Body of pancreas (tissue), 4 donors: Measurements from ENCODE around the gene B4GALT2. TPM values are rescaled to one million over a fixed set of nuclear protein-coding genes. Genes with fewer than 3 reads are reported as not detected.

Source experiments
- ATAC-seq: fragments of 150-250 bp; one replicate; pipeline ENCODE4 v1.9.1; 2016
- DNase-seq, 4 donors: peaks; one replicate each; pipeline ENCODE4 v3.0.0-alpha.2; 2019
- H3K27ac ChIP-seq, 4 donors: fragments of 200-600 bp; sonication (generic); 1 replicate in 3 of 4; 2 replicates in 1 of 4; pipeline versions ENCODE4 v1.5.1 to v1.6.1; 2016 to 2019; ENCODE audit warnings: mild to moderate bottlenecking in 1 of 4, mixed read lengths in 1 of 4, moderate library complexity in 1 of 4
- H3K27me3 ChIP-seq, 2 donors: fragments of 200-600 bp; sonication (generic); one replicate each; pipeline ENCODE4 v1.6.0; 2016; ENCODE audit warnings: mild to moderate bottlenecking in 1 of 2
- H3K36me3 ChIP-seq, 2 donors: fragments of 200-600 bp; sonication (generic); replicated peaks in 1 of 2; 2 replicates each; pipeline ENCODE4 v1.5.1; 2016; ENCODE audit warnings: low read depth in 2 of 2; ENCODE audit not compliant: insufficient read depth in 1 of 2
- H3K4me1 ChIP-seq: fragments of 200-600 bp; sonication (generic); one replicate; pipeline ENCODE4 v1.6.0; 2016
- H3K4me3 ChIP-seq, 2 donors: fragments of 200-600 bp; sonication (generic); 1 replicate in 1 of 2; 2 replicates in 1 of 2; pipeline ENCODE4 v1.5.1; 2016 to 2019
- H3K9me3 ChIP-seq, 3 donors: fragments of 200-600 bp; sonication (generic); 1 replicate in 2 of 3; 2 replicates in 1 of 3; pipeline ENCODE4 v1.5.1; 2016
- CTCF ChIP-seq, 7 experiments: fragments of 450-650 bp in 4 of 7; fragments of 200-600 bp in 3 of 7; sonication (generic) in 3 of 7; IDR thresholded peaks; one replicate each; pipeline ENCODE4 v1.5.1; 2016 to 2019; ENCODE audit warnings: antibody characterized with exemption in 7 of 7
- POLR2A ChIP-seq, 3 donors: fragments of 450-650 bp; IDR thresholded peaks; one replicate each; pipeline ENCODE4 v1.6.1; 2016; ENCODE audit warnings: antibody characterized with exemption in 3 of 3, mild to moderate bottlenecking in 2 of 3
- WGBS, 2 donors: methylation state at CpG; one replicate each; pipeline ENCODE4 v1.1.5; 2017; 5-methylcytosine and 5-hydroxymethylcytosine counted together
- intact Hi-C: fragments of 100-400 bp; cut with DNase I; formaldehyde crosslinking; loops from one replicate; pipeline ENCODE4 v1.15.1; 2023
- total RNA-seq, 2 donors: library from RNA; depleted of rRNA; stranded (reverse); fragments of >200 nt; gene quantifications; one replicate each; pipeline ENCODE4 v1.1.0, GENCODE V29; 2016

The B4GALT2 gene
- total RNA-seq, 2 donors from 2014 or later: 18.2 to 29.3 TPM

- H3K27me3 ChIP-seq: no peaks in the 10 kb centered on the region
- intact Hi-C loops: no loop called here
- H3K4me1 ChIP-seq: peaks cover 19% of the 10 kb centered on the region
- no peak overlapping the region for H3K4me3 ChIP-seq
- no peak for DNase-seq
- no peaks in the 10 kb centered on the region for H3K36me3 ChIP-seq
- no peaks in the 10 kb centered on the region for H3K9me3 ChIP-seq
- no peak overlapping the region for H3K27ac ChIP-seq
- 78 to 80% methylated on average over 10 to 15 of the region's 15 CpGs for WGBS, 2 donors
- no peak for TF ChIP-seq POLR2A (IDR thresholded peaks at IDR 0.05)
- no peak for TF ChIP-seq CTCF (IDR thresholded peaks at IDR 0.05)
- no peak for ATAC-seq
Measured at GRCh38 chr1:43994794-43995790, 16.1 kb downstream of the B4GALT2 start.

DNA sequence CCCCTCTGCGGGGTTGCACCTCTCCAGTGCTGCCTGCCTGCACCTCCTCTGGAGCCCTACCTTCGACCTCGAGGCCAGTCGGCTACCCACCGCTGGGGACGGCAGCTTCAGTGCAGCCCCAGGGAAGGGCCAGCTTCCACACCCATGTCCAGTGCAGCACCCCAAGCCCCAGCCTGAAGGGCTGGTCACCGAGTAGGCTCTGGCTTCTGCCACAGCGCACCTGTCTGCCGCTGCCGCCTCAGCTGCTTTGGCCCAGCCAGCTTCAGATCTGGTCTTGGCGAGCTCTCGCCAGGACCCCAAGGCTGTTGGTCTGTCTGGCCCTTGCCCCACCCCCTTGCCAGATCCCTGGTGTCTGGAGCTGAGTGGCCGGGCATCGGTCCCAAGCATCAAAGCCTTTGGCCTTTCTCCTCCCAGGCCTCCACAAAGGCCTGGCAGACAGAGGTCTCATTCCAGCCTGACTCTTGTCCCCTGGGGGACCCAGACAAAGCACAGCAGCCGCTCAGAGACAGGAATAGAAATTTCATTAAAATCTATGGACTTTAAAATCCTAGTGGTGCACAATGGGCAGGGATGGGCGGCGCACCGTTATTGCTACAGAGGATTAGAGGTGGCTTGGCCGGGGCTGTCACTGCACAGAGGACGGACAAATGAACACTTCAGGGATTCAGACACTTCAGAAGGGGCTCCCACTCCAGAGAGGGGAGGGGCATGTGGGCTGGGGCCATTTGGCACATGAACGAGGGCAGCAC lies 17.1 kb downstream of the B4GALT2 start:
- H3K27me3 ChIP-seq: no peaks in the 10 kb centered on the region
- ATAC-seq (no peak), DNase-seq (no peak)
- WGBS, 2 donors: 86 to 93% methylated on average over 7 to 21 of the region's 21 CpGs
- H3K36me3 ChIP-seq: no peaks in the 10 kb centered on the region
- H3K4me3 ChIP-seq: no peak overlapping the region
- H3K27ac ChIP-seq: no peak overlapping the region
- intact Hi-C loops: no loop called here
- H3K9me3 ChIP-seq: no peaks in the 10 kb centered on the region
- peaks cover 9% of the 10 kb centered on the region for H3K4me1 ChIP-seq
- TF ChIP-seq POLR2A (IDR thresholded peaks at IDR 0.05) (no peak), CTCF (IDR thresholded peaks at IDR 0.05) (no peak)

DNA sequence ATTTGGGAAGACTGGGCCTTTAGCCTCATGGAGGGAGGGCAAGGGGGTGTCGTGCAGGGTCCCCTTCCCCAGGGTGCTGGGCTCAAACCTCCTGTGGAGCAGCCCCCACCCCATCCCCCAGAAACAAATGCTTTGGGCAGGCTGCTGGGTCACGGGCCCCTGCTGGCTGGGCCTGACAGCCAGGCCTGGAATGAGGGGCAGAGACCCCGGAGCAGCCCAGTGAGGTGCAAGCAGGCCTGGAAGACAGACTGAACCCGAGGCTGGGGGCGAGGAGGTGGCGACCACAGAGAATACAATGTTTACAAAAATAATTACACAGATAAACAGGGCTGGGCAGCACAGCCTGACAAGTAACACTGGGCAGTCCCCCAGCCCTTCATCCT lies 17.7 kb downstream of the B4GALT2 start:
- H3K27me3 ChIP-seq: no peaks in the 10 kb centered on the region
- no peak for ATAC-seq
- H3K36me3 ChIP-seq: no peaks in the 10 kb centered on the region
- 71 to 93% methylated on average over 6 of the region's 6 CpGs for WGBS, 2 donors
- DNase-seq: no peak
- H3K27ac ChIP-seq: peak overlapping the region in 2 of 4 donors; percentile 13 to 16
- intact Hi-C loops: no loop called here
- no peak for TF ChIP-seq POLR2A (IDR thresholded peaks at IDR 0.05)
- TF ChIP-seq CTCF (IDR thresholded peaks at IDR 0.05): no peak
- no peaks in the 10 kb centered on the region for H3K9me3 ChIP-seq
- H3K4me3 ChIP-seq: no peak overlapping the region
- peaks cover 8% of the 10 kb centered on the region for H3K4me1 ChIP-seq

- ATAC-seq (peak; percentile 12), DNase-seq (peak in 3 of 4 donors; percentile 31 to 45 (median 35))
- intact Hi-C loops: no loop called here
- TF ChIP-seq POLR2A (IDR thresholded peaks at IDR 0.05): no peak
- peaks cover 3% of the 10 kb centered on the region for H3K4me1 ChIP-seq
- WGBS, 2 donors: 80 to 82% methylated on average over 11 to 13 of the region's 22 CpGs
- no peaks in the 10 kb centered on the region for H3K27me3 ChIP-seq
- H3K4me3 ChIP-seq: no peak overlapping the region
- H3K27ac ChIP-seq: peak overlapping the region in 2 of 4 donors; percentile 13 to 16
- H3K36me3 ChIP-seq: no peaks in the 10 kb centered on the region
- H3K9me3 ChIP-seq: no peaks in the 10 kb centered on the region
Measured at GRCh38 chr1:43997295-43997999, 18.4 kb downstream of the B4GALT2 start.

DNA sequence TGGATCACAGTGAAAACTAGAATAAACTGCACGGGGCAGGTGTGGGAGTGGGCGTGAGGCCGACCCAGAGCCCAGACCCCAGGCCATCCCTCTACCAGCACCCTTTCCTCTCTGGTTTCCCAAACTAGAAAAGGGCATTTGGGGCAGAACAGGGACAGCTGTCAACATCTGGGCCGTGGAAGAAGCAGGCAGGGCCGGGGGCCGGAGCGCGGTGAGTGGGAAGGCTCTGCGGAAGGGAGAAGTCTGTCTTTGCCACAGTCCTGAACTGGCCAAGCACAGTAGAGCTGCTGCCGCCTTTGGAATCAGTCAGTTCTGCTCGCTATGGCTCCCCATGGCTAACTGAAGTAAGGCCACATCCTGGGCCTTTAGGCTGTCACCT lies 19.0 kb downstream of the B4GALT2 start:
- WGBS, 2 donors: 80 to 85% methylated on average over 11 of the region's 11 CpGs

More for the DNA sequence above, 19.0 kb downstream of the B4GALT2 start:
- Histone ChIP-seq H3K27me3 (no peaks in the 10 kb centered on the region), H3K4me3 (no peak overlapping the region), H3K36me3 (no peaks in the 10 kb centered on the region), H3K4me1 (no peaks in the 10 kb centered on the region), H3K27ac (no peak overlapping the region), H3K9me3 (no peaks in the 10 kb centered on the region)
- no peak for TF ChIP-seq CTCF (IDR thresholded peaks at IDR 0.05)
- no peak for TF ChIP-seq POLR2A (IDR thresholded peaks at IDR 0.05)
- DNase-seq: no peak
- intact Hi-C loops: no loop called here
- ATAC-seq: no peak
